B cell (primary cell): ENCODE measurements around the gene PRDM2.

Source experiments
- CTCF ChIP-seq: fragments of 200-600 bp; IDR thresholded peaks from one replicate; pipeline ENCODE4 v1.8.0; 2022; ENCODE audit warnings: antibody characterized with exemption, mild to moderate bottlenecking
- EZH2 ChIP-seq: IDR thresholded peaks from 2 replicates; pipeline ENCODE4 v1.6.1; 2012; ENCODE audit warnings: borderline replicate concordance, low read depth, mild to moderate bottlenecking, moderate library complexity, low read length; ENCODE audit not compliant: insufficient read depth, poor library complexity, severe bottlenecking

GRCh38 chr1:13808729-13809131, 108.7 kb downstream of the PRDM2 start:
- TF ChIP-seq EZH2 = no peak
- no peak for TF ChIP-seq CTCF
